GM21786 (cell line): ENCODE data around the gene PHACTR1.

Source experiments
- ATAC-seq: cut with Tn5 transposase; IDR thresholded peaks from one replicate; pipeline ENCODE4 v1.9.1; 2021; ENCODE audit not compliant: unreplicated experiment

The PHACTR1 gene

GRCh38 chr6:12892151-12892550, 175.6 kb downstream of the PHACTR1 start:
- ATAC-seq = no peak

GRCh38 chr6:12893036-12893435, 176.5 kb downstream of the PHACTR1 start:
- ATAC-seq = no peak

- no peak for ATAC-seq
These were observed 179.2 kb downstream of the PHACTR1 start for GRCh38 chr6:12895721-12896120.

GRCh38 chr6:12896208-12896733, 179.7 kb downstream of the PHACTR1 start:
- ATAC-seq = no peak

GRCh38 chr6:12898603-12899002, 182.0 kb downstream of the PHACTR1 start:
- no peak for ATAC-seq

- no peak for ATAC-seq
These were observed 182.7 kb downstream of the PHACTR1 start for GRCh38 chr6:12899046-12899833.

GRCh38 chr6:12903246-12903645, 186.7 kb downstream of the PHACTR1 start:
- no peak for ATAC-seq

GRCh38 chr6:12909833-12910232, 193.3 kb downstream of the PHACTR1 start:
- ATAC-seq = no peak

- no peak for ATAC-seq
These were observed 194.9 kb downstream of the PHACTR1 start for GRCh38 chr6:12911427-12911826.

GRCh38 chr6:12913201-12913600, 196.6 kb downstream of the PHACTR1 start:
- ATAC-seq = no peak

- ATAC-seq = no peak
These were observed 199.4 kb downstream of the PHACTR1 start for GRCh38 chr6:12916006-12916405.

- ATAC-seq = no peak
These were observed 200.0 kb downstream of the PHACTR1 start for GRCh38 chr6:12916420-12917136.

- no peak for ATAC-seq
These were observed 204.9 kb downstream of the PHACTR1 start for GRCh38 chr6:12921467-12921866.

GRCh38 chr6:12923644-12924235, 207.2 kb downstream of the PHACTR1 start:
- ATAC-seq = no peak

- ATAC-seq = no peak
These were observed 208.3 kb downstream of the PHACTR1 start for GRCh38 chr6:12924911-12925310.

- ATAC-seq = no peak
These were observed 211.2 kb downstream of the PHACTR1 start for GRCh38 chr6:12927746-12928145.

- ATAC-seq = no peak
These were observed 213.1 kb downstream of the PHACTR1 start for GRCh38 chr6:12929678-12930077.

GRCh38 chr6:12931639-12932038, 215.1 kb downstream of the PHACTR1 start:
- no peak for ATAC-seq

- no peak for ATAC-seq
These were observed 219.1 kb downstream of the PHACTR1 start for GRCh38 chr6:12935637-12936036.

GRCh38 chr6:12937971-12938370, 221.4 kb downstream of the PHACTR1 start:
- no peak for ATAC-seq

GRCh38 chr6:12939314-12939713, 222.7 kb downstream of the PHACTR1 start:
- ATAC-seq = no peak

GRCh38 chr6:12941422-12941821, 224.9 kb downstream of the PHACTR1 start:
- no peak for ATAC-seq
